ENCODE measurements around the gene SREK1IP1.

DNA sequence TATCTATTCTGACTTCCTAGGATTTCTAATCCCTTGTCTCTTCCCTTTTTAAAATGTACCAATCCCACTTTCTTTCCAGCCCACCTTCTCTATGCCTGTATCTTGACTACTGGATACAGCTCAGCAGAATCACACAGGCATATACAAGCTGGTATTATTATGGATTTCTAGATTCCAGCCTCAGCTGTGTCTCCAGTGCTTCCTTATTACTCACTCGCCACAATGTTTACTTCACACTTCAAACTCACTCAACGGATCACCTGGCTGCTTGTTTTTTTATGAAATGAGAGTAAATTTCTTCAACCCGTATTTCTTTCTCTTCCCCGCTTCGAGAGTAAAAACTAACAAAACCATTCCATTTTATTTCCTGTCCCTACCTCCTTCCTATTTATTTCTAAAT is 39.0 kb upstream of the SREK1IP1 start:
- TF ChIP-seq SRSF3 (IDR thresholded peaks at IDR 0.05; ENCODE audit: insufficient read depth, low read length) (no peak), CBX5 (IDR thresholded peaks at IDR 0.05; ENCODE audit: borderline replicate concordance, low read depth) (no peak)
- TF ChIP-seq, protein P1, sequence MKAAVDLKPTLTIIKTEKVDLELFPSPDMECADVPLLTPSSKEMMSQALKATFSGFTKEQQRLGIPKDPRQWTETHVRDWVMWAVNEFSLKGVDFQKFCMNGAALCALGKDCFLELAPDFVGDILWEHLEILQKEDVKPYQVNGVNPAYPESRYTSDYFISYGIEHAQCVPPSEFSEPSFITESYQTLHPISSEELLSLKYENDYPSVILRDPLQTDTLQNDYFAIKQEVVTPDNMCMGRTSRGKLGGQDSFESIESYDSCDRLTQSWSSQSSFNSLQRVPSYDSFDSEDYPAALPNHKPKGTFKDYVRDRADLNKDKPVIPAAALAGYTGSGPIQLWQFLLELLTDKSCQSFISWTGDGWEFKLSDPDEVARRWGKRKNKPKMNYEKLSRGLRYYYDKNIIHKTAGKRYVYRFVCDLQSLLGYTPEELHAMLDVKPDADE (conservative IDR thresholded peaks at IDR 0.05; ENCODE audit: control insufficient read depth, low read depth, low read length) = no peak
